GM12865 (cell line): ENCODE data around the gene SYN1.

Experiments
- DNase-seq: peaks from one replicate; pipeline ENCODE4 v3.0.0; 2010; ENCODE audit warnings: low read depth
- H3K4me3 ChIP-seq: 2 replicates; pipeline ENCODE4 v1.5.1; 2011; ENCODE audit warnings: mild to moderate bottlenecking, low read depth, low read length, control low read depth
- TF ChIP-seq, protein P1 (sequence below): IDR thresholded peaks from 2 replicates; pipeline ENCODE4 v1.5.1; 2011; ENCODE audit warnings: low read length, control low read depth, low read depth, inconsistent platforms; ENCODE audit not compliant: insufficient read depth; ENCODE audit errors: missing control alignments

SYN1 gene

DNA sequence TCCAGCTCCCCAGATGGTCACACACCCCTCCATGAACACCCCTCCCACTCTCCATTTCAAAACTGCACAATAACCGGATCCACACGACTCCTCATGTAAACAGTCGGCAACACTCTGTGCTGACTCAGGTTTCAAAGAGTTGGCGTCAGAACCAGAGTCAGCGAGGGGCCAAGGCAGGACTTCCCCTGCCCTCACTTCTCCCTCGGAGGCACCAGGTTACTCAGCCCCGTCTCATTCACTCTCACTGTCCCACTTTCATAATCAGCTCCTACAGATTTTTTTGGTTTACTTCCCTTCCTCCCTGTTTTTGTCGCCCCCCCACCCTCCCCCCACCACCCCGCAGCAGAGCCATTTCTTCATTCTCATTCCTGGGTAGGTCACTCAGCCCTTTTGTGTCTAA, 40.1 kb downstream of the SYN1 start:
- peak; percentile 52 for DNase-seq
- TF ChIP-seq, protein P1, sequence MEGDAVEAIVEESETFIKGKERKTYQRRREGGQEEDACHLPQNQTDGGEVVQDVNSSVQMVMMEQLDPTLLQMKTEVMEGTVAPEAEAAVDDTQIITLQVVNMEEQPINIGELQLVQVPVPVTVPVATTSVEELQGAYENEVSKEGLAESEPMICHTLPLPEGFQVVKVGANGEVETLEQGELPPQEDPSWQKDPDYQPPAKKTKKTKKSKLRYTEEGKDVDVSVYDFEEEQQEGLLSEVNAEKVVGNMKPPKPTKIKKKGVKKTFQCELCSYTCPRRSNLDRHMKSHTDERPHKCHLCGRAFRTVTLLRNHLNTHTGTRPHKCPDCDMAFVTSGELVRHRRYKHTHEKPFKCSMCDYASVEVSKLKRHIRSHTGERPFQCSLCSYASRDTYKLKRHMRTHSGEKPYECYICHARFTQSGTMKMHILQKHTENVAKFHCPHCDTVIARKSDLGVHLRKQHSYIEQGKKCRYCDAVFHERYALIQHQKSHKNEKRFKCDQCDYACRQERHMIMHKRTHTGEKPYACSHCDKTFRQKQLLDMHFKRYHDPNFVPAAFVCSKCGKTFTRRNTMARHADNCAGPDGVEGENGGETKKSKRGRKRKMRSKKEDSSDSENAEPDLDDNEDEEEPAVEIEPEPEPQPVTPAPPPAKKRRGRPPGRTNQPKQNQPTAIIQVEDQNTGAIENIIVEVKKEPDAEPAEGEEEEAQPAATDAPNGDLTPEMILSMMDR, result no peak
- H3K4me3 ChIP-seq, result no peak overlapping the region

DNA sequence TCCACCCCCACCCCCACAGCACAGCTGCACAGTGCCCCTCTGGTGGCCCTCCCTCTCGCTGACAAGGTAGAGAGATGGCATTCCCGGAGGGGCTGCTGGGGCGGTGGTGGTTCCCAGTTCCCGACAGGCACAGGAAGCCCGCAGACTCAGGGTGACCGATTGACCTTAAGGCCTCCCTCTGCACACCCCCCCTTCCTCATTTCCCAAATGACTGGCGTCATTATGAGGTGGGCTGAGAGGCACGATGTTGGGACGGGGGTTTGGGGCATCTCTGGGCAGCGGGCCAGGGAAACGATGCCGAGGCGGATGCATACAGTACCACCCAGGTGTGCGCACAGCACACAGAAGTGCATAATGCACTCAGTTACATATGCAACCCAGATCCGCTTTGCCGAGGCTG, 41.0 kb downstream of the SYN1 start:
- TF ChIP-seq, protein P1, result no peak
- no peak overlapping the region for H3K4me3 ChIP-seq
- no peak for DNase-seq

DNA sequence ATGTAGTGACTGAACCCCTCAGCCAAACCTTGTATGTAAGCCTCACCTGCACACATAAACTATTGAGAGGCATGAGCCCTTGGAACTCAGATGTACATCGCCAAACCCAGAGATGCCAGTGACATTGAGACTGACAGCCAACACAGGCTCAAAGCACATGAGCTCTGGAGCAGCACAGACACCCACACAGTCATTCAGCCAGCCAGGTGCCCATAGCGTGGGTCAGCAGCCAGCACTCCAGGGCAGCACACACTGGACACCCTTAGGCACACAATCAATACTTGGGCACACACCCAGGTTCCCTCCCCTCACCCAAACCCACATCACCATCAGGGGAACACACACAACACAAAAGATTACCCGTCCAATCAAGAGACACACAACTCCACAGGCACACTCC, 41.8 kb downstream of the SYN1 start:
- TF ChIP-seq, protein P1, result no peak
- no peak for DNase-seq
- H3K4me3 ChIP-seq, result no peak overlapping the region

DNA sequence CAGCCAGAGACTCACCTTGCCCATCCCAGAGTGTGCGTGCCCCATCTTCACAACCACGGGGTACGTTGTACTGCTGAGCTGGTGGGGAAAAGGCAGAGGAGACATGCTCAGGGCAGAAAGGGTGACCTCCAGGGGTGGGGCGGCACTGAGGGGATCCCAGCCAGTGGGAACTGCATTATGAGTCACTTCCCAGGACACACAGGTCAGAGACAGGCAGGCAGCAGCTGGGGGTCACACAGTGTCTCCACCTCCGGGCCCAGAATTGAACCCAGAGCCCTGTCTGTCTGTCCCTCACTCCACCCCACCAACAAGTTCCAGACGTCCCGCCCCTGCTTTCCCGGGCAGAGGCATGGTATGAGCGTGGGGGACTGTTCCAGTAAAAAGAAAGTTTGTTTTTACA, 42.2 kb downstream of the SYN1 start:
- TF ChIP-seq, protein P1, result no peak
- H3K4me3 ChIP-seq, result no peak overlapping the region
- DNase-seq, result no peak

DNA sequence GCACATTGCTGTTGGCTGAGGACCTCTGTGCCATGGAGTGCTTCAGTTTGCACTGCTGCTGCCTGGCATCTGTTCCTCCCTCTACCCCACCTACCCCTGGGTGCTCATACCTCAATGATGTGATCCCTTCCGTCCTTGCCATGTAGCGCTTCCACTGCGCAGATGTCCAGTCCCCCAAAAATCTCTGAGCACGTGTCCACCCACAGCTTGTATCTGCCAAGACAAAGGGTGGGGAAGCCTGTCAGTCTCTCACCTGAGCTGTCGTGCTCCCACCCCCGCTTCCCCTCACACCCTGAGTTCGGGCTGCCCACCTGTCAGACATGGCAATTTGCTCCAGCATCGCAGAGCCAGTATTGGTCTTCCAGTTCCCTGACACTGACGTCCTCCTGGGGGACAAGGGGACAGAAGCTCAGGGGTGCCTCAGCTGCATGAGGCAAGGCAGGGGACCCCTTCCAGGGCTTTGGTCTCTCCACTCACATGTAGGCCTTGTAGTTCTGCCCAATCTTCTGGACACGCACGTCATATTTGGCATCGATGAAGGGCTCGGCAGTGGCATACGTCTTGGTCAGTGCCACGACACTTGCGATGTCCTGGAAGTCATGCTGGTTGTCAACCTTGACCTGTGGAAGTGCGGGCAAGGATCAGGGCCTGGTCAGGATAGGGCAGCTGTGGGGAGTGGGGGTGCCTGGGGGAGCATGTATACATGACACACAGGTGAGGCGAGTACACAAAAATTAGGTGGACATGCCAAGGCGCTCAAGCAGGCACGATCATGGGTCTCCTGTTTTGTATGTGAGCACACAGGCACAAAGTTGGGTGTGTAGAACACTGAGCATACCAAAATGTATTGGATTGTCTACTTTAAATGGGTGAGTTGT, 43.4 kb downstream of the SYN1 start:
- TF ChIP-seq, protein P1, result no peak
- H3K4me3 ChIP-seq, result no peak overlapping the region
- DNase-seq, result no peak

DNA sequence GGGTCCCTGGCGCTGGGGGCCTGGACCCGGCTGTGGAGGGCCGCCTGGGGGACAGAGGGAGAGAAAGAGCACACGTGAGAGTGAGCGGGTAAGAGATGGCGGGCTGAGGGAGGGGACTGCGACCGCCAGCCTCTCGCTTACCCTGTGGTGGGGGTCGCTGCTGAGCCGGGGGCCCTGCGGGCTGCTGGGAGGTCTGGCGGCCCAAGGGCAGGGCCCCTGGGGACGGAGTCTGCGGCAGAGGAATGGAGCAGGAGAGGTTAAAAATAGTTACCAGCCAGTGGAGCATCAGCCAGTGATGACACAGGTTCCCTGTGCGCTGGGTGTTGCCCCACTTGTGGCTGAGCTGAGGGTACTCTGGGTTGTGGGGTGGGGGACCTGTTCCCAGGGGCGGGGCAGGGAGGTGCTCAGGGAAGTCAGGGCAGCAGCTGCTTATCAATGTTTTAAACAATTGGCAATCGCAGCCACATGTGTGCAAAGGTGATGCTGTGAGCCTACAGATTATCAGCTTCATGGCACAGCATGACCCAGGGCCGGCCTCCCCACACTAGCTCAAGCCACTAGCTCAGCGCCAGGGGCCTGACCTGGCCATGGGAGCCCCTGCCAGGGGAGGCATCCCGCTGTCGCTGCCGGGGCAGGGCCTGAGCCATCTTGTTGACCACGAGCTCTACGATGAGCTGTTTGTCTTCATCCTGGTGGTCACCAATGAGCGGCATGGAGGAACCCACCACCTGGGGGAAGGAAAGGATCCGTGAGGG, 44.9 kb downstream of the SYN1 start:
- TF ChIP-seq, protein P1, result no peak
- H3K4me3 ChIP-seq, result no peak overlapping the region
- DNase-seq, result no peak
